Panc1 (cell line): Measurements from ENCODE around the gene S100A5. TPM values are rescaled to one million over a fixed set of nuclear protein-coding genes. Genes with fewer than 3 reads are reported as not detected.
A peak's percentile ranks its signal among the peaks of the same experiment; 100 is the strongest.

Experiments used
- ATAC-seq: fragments of 200-7000 bp; cut with Tn5 transposase; 2 replicates; pipeline ENCODE4 v1.9.1; 2020; ENCODE audit warnings: mild to moderate bottlenecking, moderate library complexity
- BruUV-seq: library from RNA; stranded (reverse); fragments of 400-500 nt; replicated peaks from 2 replicates; lab custom pipeline; 2021; lab: Mats Ljungman, UMichigan
- CTCF ChIA-PET: fragments of 300-600 bp; sonication (Branson Sonifier 250); formaldehyde crosslinking; loops from one replicate; lab custom pipeline; 2022; ENCODE audit warnings: antibody characterized with exemption; lab: Charles Lee
- POLR2A ChIA-PET: fragments of 300-600 bp; sonication (Branson Sonifier 250); formaldehyde crosslinking; loops from one replicate; lab custom pipeline; 2022; ENCODE audit warnings: antibody characterized with exemption; lab: Charles Lee
- DNase-seq: peaks from one replicate; pipeline ENCODE4 v3.0.0-alpha.2; 2010; ENCODE audit warnings: low read depth, low spot score
- H3K27ac ChIP-seq: 2 replicates; pipeline ENCODE4 v1.5.1; 2011; ENCODE audit warnings: mild to moderate bottlenecking, low read length, inconsistent platforms
- H3K27me3 ChIP-seq: fragments of 200-500 bp; sonication (Bioruptor generic); 2 replicates; pipeline ENCODE4 v1.6.0; 2014; ENCODE audit warnings: low read length, inconsistent platforms; ENCODE audit not compliant: control insufficient read depth, insufficient read depth
- H3K36me3 ChIP-seq: fragments of 200-500 bp; sonication (Bioruptor generic); 2 replicates; pipeline ENCODE4 v1.5.1; 2014; ENCODE audit warnings: inconsistent platforms, mild to moderate bottlenecking, low read length, moderate library complexity; ENCODE audit not compliant: control insufficient read depth, insufficient read depth
- H3K4me1 ChIP-seq: 2 replicates; pipeline ENCODE4 v1.5.1; 2011; ENCODE audit warnings: inconsistent platforms, mild to moderate bottlenecking, low read length, moderate library complexity; ENCODE audit not compliant: control insufficient read depth, insufficient read depth
- H3K4me3 ChIP-seq, 2 experiments: 2 replicates each; pipeline ENCODE4 v1.5.1; 2011 to 2012; ENCODE audit warnings: low read depth in 2 of 2, low read length in 2 of 2, mild to moderate bottlenecking in 2 of 2, inconsistent platforms in 1 of 2, moderate library complexity in 1 of 2
- H3K9me3 ChIP-seq: fragments of 200-500 bp; sonication (Bioruptor generic); 2 replicates; pipeline ENCODE4 v1.5.1; 2014; ENCODE audit warnings: low read depth, mild to moderate bottlenecking, inconsistent platforms, low read length, moderate library complexity; ENCODE audit not compliant: control insufficient read depth, insufficient read depth
- CTCF ChIP-seq: fragments of 450-650 bp; IDR thresholded peaks from 2 replicates; pipeline ENCODE4 v1.5.1; 2017; ENCODE audit warnings: mild to moderate bottlenecking
- POLR2AphosphoS5 ChIP-seq: IDR thresholded peaks from 2 replicates; pipeline ENCODE4 v1.6.1; 2012; ENCODE audit warnings: mild to moderate bottlenecking, low read depth, low read length, moderate library complexity
- REST ChIP-seq, 2 experiments: IDR thresholded peaks; 2 replicates each; pipeline ENCODE4 v1.6.1; 2011 to 2012; ENCODE audit warnings: low read depth in 2 of 2, control low read depth in 1 of 2, low read length in 1 of 2, mild to moderate bottlenecking in 1 of 2, moderate library complexity in 1 of 2; ENCODE audit not compliant: insufficient read depth in 1 of 2
- SIN3A ChIP-seq: IDR thresholded peaks from 2 replicates; pipeline ENCODE4 v1.6.1; 2012; ENCODE audit warnings: low read depth, mild to moderate bottlenecking, low read length, moderate library complexity, borderline replicate concordance; ENCODE audit not compliant: insufficient read depth
- TCF7L2 ChIP-seq: IDR thresholded peaks from 2 replicates; pipeline ENCODE4 v1.6.1; 2011; ENCODE audit warnings: mild to moderate bottlenecking, low read depth, low read length, inconsistent platforms
- in situ Hi-C: cut with HindIII; loops from 2 replicates; pipeline ENCODE4 v1.10.0; 2016; ENCODE audit warnings: low sequenced_read_pairs, low pct_unique_long_range_greater_than_20kb
- intact Hi-C: fragments of 100-400 bp; cut with micrococcal nuclease; formaldehyde crosslinking; loops from one replicate; pipeline ENCODE4 v1.10.0; 2022; ENCODE audit not compliant: unreplicated experiment
- total RNA-seq: library from RNA; stranded (reverse); gene quantifications from one replicate; pipeline ENCODE4 v1.2.1, GENCODE V29; 2021; ENCODE audit not compliant: unreplicated experiment

Gene S100A5
- total RNA-seq, 1 experiment from 2014 or later = 0.72 TPM

GRCh38 chr1:153536671-153537375 is 3.9 kb downstream of the S100A5 start:
- intact Hi-C loops = no loop called here
- no peaks in the 10 kb centered on the region; the same call in 1 of the 2 replicates for H3K36me3 ChIP-seq
- H3K27ac ChIP-seq = peak overlapping the region; percentile 96
- ATAC-seq (no peak), DNase-seq (no peak)
- no peaks in the 10 kb centered on the region for H3K9me3 ChIP-seq
- peak overlapping the region; percentile 75 to 86 for H3K4me3 ChIP-seq
- peaks cover 69% of the 10 kb centered on the region for H3K4me1 ChIP-seq
- POLR2A ChIA-PET = no interaction called here
- BruUV-seq = no TSS peak
- TF ChIP-seq SIN3A = no peak
- in situ Hi-C loops = no loop called here
- CTCF ChIA-PET = interaction anchor here (0.6 kb wide), 1 partner anchor 138 kb away, joined by 6 read pairs; no protein-coding TSS in a partner anchor
- no peaks in the 10 kb centered on the region for H3K27me3 ChIP-seq

- no peaks in the 10 kb centered on the region for H3K9me3 ChIP-seq
- peaks cover 63% of the 10 kb centered on the region for H3K4me1 ChIP-seq
- peak overlapping the region; percentile 96 for H3K27ac ChIP-seq
- in situ Hi-C loops = no loop called here
- DNase-seq (no peak), ATAC-seq (peak; percentile 70)
- intact Hi-C loops = no loop called here
- H3K36me3 ChIP-seq = no peaks in the 10 kb centered on the region; the same call in 1 of the 2 replicates
- CTCF ChIA-PET = interaction anchor here (0.6 to 2.2 kb wide), 4 partner anchors 8 to 36 kb away, joined by 3 to 9 read pairs (median 8); no protein-coding TSS in a partner anchor
- H3K27me3 ChIP-seq = no peaks in the 10 kb centered on the region
- POLR2A ChIA-PET = interaction anchor here (0.8 to 1.5 kb wide), 3 partner anchors 9 to 32 kb away, joined by 3 to 9 read pairs (median 6); partner anchors contain the start of gene S100A4
- BruUV-seq = no TSS peak
- H3K4me3 ChIP-seq = peak overlapping the region; percentile 75 to 86
- TF ChIP-seq SIN3A (peak; percentile 61; the same call in 1 of the 2 replicates), POLR2AphosphoS5 (peak; percentile 18; the same call in 1 of the 2 replicates), REST (IDR thresholded peaks at IDR 0.05; ENCODE audit: insufficient read depth in 1 of 2, low read depth in 2 of 2, low read length in 1 of 2) (no peak), TCF7L2 (no peak), CTCF (no peak)
Measured at GRCh38 chr1:153536012-153536670, 4.6 kb downstream of the S100A5 start.
